Stomach (tissue), 9 donors: ENCODE results near the gene LVRN. TPM values are rescaled to one million over a fixed set of nuclear protein-coding genes. Genes with fewer than 3 reads are reported as not detected.

ENCODE experiments used
- DNase-seq, 2 donors: peaks; one replicate each; pipeline versions ENCODE4 v3.0.0 to v3.0.0-alpha.2; 2013 to 2019
- H3K27ac ChIP-seq, 5 donors: fragments of 200-600 bp in 4 of 5; sonication (generic) in 4 of 5; one replicate each; pipeline ENCODE4 v1.5.1; 2013 to 2019; ENCODE audit warnings: mild to moderate bottlenecking in 1 of 5, moderate library complexity in 1 of 5
- H3K27me3 ChIP-seq, 3 donors: fragments of 200-600 bp; sonication (generic); one replicate each; pipeline ENCODE4 v1.5.1; 2017 to 2019; ENCODE audit warnings: mixed run types in 1 of 3
- H3K36me3 ChIP-seq, 4 donors: fragments of 200-600 bp; sonication (generic); 1 replicate in 3 of 4; 2 replicates in 1 of 4; pipeline ENCODE4 v1.5.1; 2016 to 2019
- H3K4me1 ChIP-seq, 4 donors: fragments of 200-600 bp; sonication (generic); one replicate each; pipeline ENCODE4 v1.5.1; 2016 to 2019
- H3K4me3 ChIP-seq, 4 donors: fragments of 200-600 bp; sonication (generic) in 3 of 4; one replicate each; pipeline ENCODE4 v1.5.1; 2016 to 2019; ENCODE audit warnings: mild to moderate bottlenecking in 1 of 4
- H3K9me3 ChIP-seq, 4 donors: fragments of 200-600 bp; sonication (generic); one replicate each; pipeline ENCODE4 v1.5.1; 2016 to 2019
- CTCF ChIP-seq, 7 experiments: fragments of 450-650 bp in 4 of 7; fragments of 200-600 bp in 3 of 7; sonication (generic) in 3 of 7; IDR thresholded peaks; one replicate each; pipeline ENCODE4 v1.5.1; 2016 to 2019; ENCODE audit warnings: antibody characterized with exemption in 7 of 7, control low read depth in 2 of 7, mild to moderate bottlenecking in 1 of 7
- EP300 ChIP-seq: sonication (generic); formaldehyde crosslinking; IDR thresholded peaks from one replicate; pipeline ENCODE4 v1.6.1; 2017; ENCODE audit warnings: antibody characterized with exemption
- POLR2A ChIP-seq, 4 donors: fragments of 450-650 bp; IDR thresholded peaks; one replicate each; pipeline ENCODE4 v1.6.1; 2016; ENCODE audit warnings: antibody characterized with exemption in 4 of 4, control low read depth in 2 of 4, mild to moderate bottlenecking in 1 of 4, moderate library complexity in 1 of 4
- POLR2AphosphoS5 ChIP-seq, 3 donors: sonication (generic); formaldehyde crosslinking; IDR thresholded peaks; one replicate each; pipeline ENCODE4 v1.6.1; 2016; ENCODE audit warnings: antibody characterized with exemption in 3 of 3
- WGBS, 5 donors: extraction: QIAGEN DNeasy Blood & Tissue Kit in 3 of 5; methylation state at CpG; one replicate each; pipeline versions ENCODE4 v1.1.5 to v1.1.7; 2013 to 2018; 5-methylcytosine and 5-hydroxymethylcytosine counted together
- intact Hi-C: fragments of 100-400 bp; cut with DNase I; formaldehyde crosslinking; loops from one replicate; pipeline ENCODE4 v1.15.1; 2023; ENCODE audit warnings: low total_unique reads
- polyA plus RNA-seq, 3 donors: library from polyadenylated mRNA; stranded (reverse); fragments of 200-250 nt; gene quantifications; one replicate each; pipeline ENCODE4 v1.2.3, GENCODE V29; 2013
- total RNA-seq, 5 donors: library from RNA; depleted of rRNA; stranded (reverse); fragments of >200 nt; gene quantifications; one replicate each; pipeline versions ENCODE4 v1.1.0 to v1.2.3, GENCODE V29; 2014 to 2016
- donor health status: healthy with polysubstance abuse.
- donor health status: Bipolar disorder and iron deficiency.
- donor health status: healthy.

The LVRN gene
- total and polyA plus RNA-seq, 8 donors, result 0.06 to 1.3 (median 0.35) TPM; not detected in 4

- TF ChIP-seq POLR2A (IDR thresholded peaks at IDR 0.05) (no peak), CTCF (IDR thresholded peaks at IDR 0.05) (no peak), EP300 (no peak), POLR2AphosphoS5 (IDR thresholded peaks at IDR 0.05) (no peak)
- Histone ChIP-seq H3K27ac (no peak overlapping the region), H3K27me3 (peaks cover 9 to 62% (median 33%) of the 10 kb centered on the region in 3 donors), H3K36me3 (no peaks in the 10 kb centered on the region), H3K4me1 (peaks cover 19 to 25% (median 22%) of the 10 kb centered on the region in 4 donors), H3K4me3 (peak overlapping the region in 1 of 4 donors; percentile 42), H3K9me3 (no peaks in the 10 kb centered on the region)
- 18 to 27% (median 25%) methylated on average over 17 of the region's 17 CpGs for WGBS, 5 donors
- intact Hi-C loops, result no loop called here
- DNase-seq, result peak in 1 of 2 donors; percentile 25
Observed at GRCh38 chr5:115963566-115963965, 1.3 kb downstream of the LVRN start.

GRCh38 chr5:115968770-115969169 lies 6.5 kb downstream of the LVRN start:
- intact Hi-C loops, result no loop called here
- WGBS, 5 donors, result 72 to 90% (median 84%) methylated on average over 2 of the region's 2 CpGs
- Histone ChIP-seq H3K4me1 (no peaks in the 10 kb centered on the region), H3K27me3 (peaks cover 0 to 13% (median 2%) of the 10 kb centered on the region in 3 donors), H3K36me3 (no peaks in the 10 kb centered on the region), H3K9me3 (peaks cover 0 to 4% (median 0%) of the 10 kb centered on the region in 4 donors), H3K4me3 (no peak overlapping the region), H3K27ac (no peak overlapping the region)
- no peak for DNase-seq
- TF ChIP-seq EP300 (no peak), POLR2A (IDR thresholded peaks at IDR 0.05) (no peak), CTCF (IDR thresholded peaks at IDR 0.05) (no peak), POLR2AphosphoS5 (IDR thresholded peaks at IDR 0.05) (no peak)

GRCh38 chr5:115977096-115977495 lies 14.8 kb downstream of the LVRN start:
- Histone ChIP-seq H3K4me1 (no peaks in the 10 kb centered on the region), H3K27ac (no peak overlapping the region), H3K9me3 (peaks cover 0 to 10% (median 0%) of the 10 kb centered on the region in 4 donors), H3K36me3 (no peaks in the 10 kb centered on the region), H3K27me3 (no peaks in the 10 kb centered on the region), H3K4me3 (no peak overlapping the region)
- 58 to 77% (median 74%) methylated on average over 4 of the region's 4 CpGs for WGBS, 5 donors
- peak in 1 of 2 donors; percentile 11 for DNase-seq
- intact Hi-C loops, result no loop called here
- TF ChIP-seq EP300, result no peak
- no peak for TF ChIP-seq POLR2AphosphoS5 (IDR thresholded peaks at IDR 0.05)
- no peak for TF ChIP-seq CTCF (IDR thresholded peaks at IDR 0.05)
- no peak for TF ChIP-seq POLR2A (IDR thresholded peaks at IDR 0.05)

- 48 to 57% (median 52%) methylated on average over 2 of the region's 2 CpGs for WGBS, 5 donors
- intact Hi-C loops, result no loop called here
- TF ChIP-seq EP300 (no peak), POLR2AphosphoS5 (IDR thresholded peaks at IDR 0.05) (peak in 1 of 3 donors; percentile 38), POLR2A (IDR thresholded peaks at IDR 0.05) (no peak)
- Histone ChIP-seq H3K4me3 (no peak overlapping the region), H3K4me1 (no peaks in the 10 kb centered on the region), H3K36me3 (no peaks in the 10 kb centered on the region), H3K27me3 (no peaks in the 10 kb centered on the region), H3K27ac (peak overlapping the region in 2 of 5 donors; percentile 31 to 39), H3K9me3 (peaks cover 0 to 6% (median 0%) of the 10 kb centered on the region in 4 donors)
- peak in 1 of 2 donors; percentile 46 for DNase-seq
Observed at GRCh38 chr5:115977988-115978387, 15.7 kb downstream of the LVRN start.

- no peak for TF ChIP-seq POLR2A (IDR thresholded peaks at IDR 0.05)
- no peak for TF ChIP-seq EP300
- no peak for TF ChIP-seq POLR2AphosphoS5 (IDR thresholded peaks at IDR 0.05)
- TF ChIP-seq CTCF (IDR thresholded peaks at IDR 0.05), result no peak
Observed at GRCh38 chr5:115978779-115979178, 16.5 kb downstream of the LVRN start.

More at GRCh38 chr5:115978779-115979178, 16.5 kb downstream of the LVRN start:
- WGBS, 5 donors, result 76 to 88% (median 81%) methylated on average over 2 of the region's 2 CpGs
- DNase-seq, result peak in 1 of 2 donors; percentile 7
- H3K36me3 ChIP-seq, result no peaks in the 10 kb centered on the region
- H3K4me3 ChIP-seq, result no peak overlapping the region
- intact Hi-C loops, result no loop called here
- no peaks in the 10 kb centered on the region for H3K4me1 ChIP-seq
- peak overlapping the region in 2 of 5 donors; percentile 31 to 39 for H3K27ac ChIP-seq
- peaks cover 0 to 6% (median 0%) of the 10 kb centered on the region in 4 donors for H3K9me3 ChIP-seq
- no peaks in the 10 kb centered on the region for H3K27me3 ChIP-seq
